Hepatocyte (in vitro differentiated cells): ENCODE results near the gene CHRNA7. TPM values are rescaled to one million over a fixed set of nuclear protein-coding genes. Genes with fewer than 3 reads are reported as not detected.

ENCODE experiments used
- DNase-seq: peaks from one replicate; pipeline ENCODE4 v3.0.0-alpha.2; 2016; ENCODE audit warnings: low spot score
- H2AFZ ChIP-seq: fragments of 200-600 bp; sonication (generic); 2 replicates; pipeline ENCODE4 v1.6.0; 2016; ENCODE audit warnings: antibody characterized with exemption, mild to moderate bottlenecking
- H3K27ac ChIP-seq: fragments of 200-600 bp; sonication (generic); 2 replicates; pipeline ENCODE4 v1.5.1; 2016; ENCODE audit warnings: mild to moderate bottlenecking
- H3K27me3 ChIP-seq: fragments of 200-600 bp; sonication (generic); 2 replicates; pipeline ENCODE4 v1.6.1; 2016
- H3K36me3 ChIP-seq: fragments of 200-600 bp; sonication (generic); replicated peaks from 2 replicates; pipeline ENCODE4 v1.5.1; 2016; ENCODE audit warnings: low read depth; ENCODE audit not compliant: insufficient read depth
- H3K4me1 ChIP-seq: fragments of 200-600 bp; sonication (generic); 2 replicates; pipeline ENCODE4 v1.5.1; 2016; ENCODE audit warnings: mild to moderate bottlenecking, moderate library complexity; ENCODE audit not compliant: insufficient read depth
- H3K4me2 ChIP-seq: fragments of 200-600 bp; sonication (generic); 2 replicates; pipeline ENCODE4 v1.6.0; 2016
- H3K4me3 ChIP-seq: fragments of 200-600 bp; sonication (generic); 2 replicates; pipeline ENCODE4 v1.5.1; 2016; ENCODE audit warnings: mild to moderate bottlenecking
- H3K79me2 ChIP-seq: fragments of 200-600 bp; sonication (generic); 2 replicates; pipeline ENCODE4 v1.6.0; 2017; ENCODE audit warnings: mild to moderate bottlenecking
- H3K9me2 ChIP-seq: fragments of 200-600 bp; sonication (generic); replicated peaks from 2 replicates; pipeline ENCODE4 v1.6.0; 2017; ENCODE audit warnings: mild to moderate bottlenecking; ENCODE audit not compliant: insufficient read depth
- H3K9me3 ChIP-seq: fragments of 200-600 bp; sonication (generic); 2 replicates; pipeline ENCODE4 v1.5.1; 2016; ENCODE audit warnings: low read depth, mild to moderate bottlenecking
- H4K20me1 ChIP-seq: fragments of 200-600 bp; sonication (generic); 2 replicates; pipeline ENCODE4 v1.6.0; 2016; ENCODE audit warnings: mild to moderate bottlenecking; ENCODE audit not compliant: insufficient read depth, poor library complexity, severe bottlenecking
- CTCF ChIP-seq: fragments of 200-600 bp; sonication (generic); IDR thresholded peaks from 2 replicates; pipeline ENCODE4 v1.5.1; 2016; ENCODE audit warnings: antibody characterized with exemption, mild to moderate bottlenecking; ENCODE audit not compliant: poor library complexity
- EZH2 ChIP-seq: fragments of 200-600 bp; sonication (generic); IDR thresholded peaks from 2 replicates; pipeline ENCODE4 v1.6.1; 2016; ENCODE audit warnings: antibody characterized with exemption, mild to moderate bottlenecking, borderline replicate concordance
- EZH2phosphoT487 ChIP-seq: fragments of 200-600 bp; sonication (generic); IDR thresholded peaks from one replicate; pipeline ENCODE4 v1.6.1; 2018; ENCODE audit warnings: antibody characterized with exemption, mild to moderate bottlenecking, low read depth, moderate library complexity; ENCODE audit not compliant: unreplicated experiment, severe bottlenecking
- WGBS: methylation state at CpG from one replicate; pipeline ENCODE4 v1.1.6; 2016; ENCODE audit warnings: low lambda C conversion rate; ENCODE audit errors: missing lambda C conversion rate; 5-methylcytosine and 5-hydroxymethylcytosine counted together
- polyA plus RNA-seq: library from polyadenylated mRNA; unstranded; fragments of >200 nt; fragmentation: Nextera tagmentation; extraction: Ambion mirVana; gene quantifications from 2 replicates; pipeline ENCODE4 v1.2.1, GENCODE V29; 2016
- total RNA-seq: library from RNA; depleted of rRNA; stranded (reverse); fragments of >200 nt; gene quantifications from 2 replicates; pipeline ENCODE4 v1.2.3, GENCODE V29; 2014

Gene CHRNA7
- total and polyA plus RNA-seq, 2 experiments from 2014 or later: 3.0 to 4.0 TPM

DNA sequence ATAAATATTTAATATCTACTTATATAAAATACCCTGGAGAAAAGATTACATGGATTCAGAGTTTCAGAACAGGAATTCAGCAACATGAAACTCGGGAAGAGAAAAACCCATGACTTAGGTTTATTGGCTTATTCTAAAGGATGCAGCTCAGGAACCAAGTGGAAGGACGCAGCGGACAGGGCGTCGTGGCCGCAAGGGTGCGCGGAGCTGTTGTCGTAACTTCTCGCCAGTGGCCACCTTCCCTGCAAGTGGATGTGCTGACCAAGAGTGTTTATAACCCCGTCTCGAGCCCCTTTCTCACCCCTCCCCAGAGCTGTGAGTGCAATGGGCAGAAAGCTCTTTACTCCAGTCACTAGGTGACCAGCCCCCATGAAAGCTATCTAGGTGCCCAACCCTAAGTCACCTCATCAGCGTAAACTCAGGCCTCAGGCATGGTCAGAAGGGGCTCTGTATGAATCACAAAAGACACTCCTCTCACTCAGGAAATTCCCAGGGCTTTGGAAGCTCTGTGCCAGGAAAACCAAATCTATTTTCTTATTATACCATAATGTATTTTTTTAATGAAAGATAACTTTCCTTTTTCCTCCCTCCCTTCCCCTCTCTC lies 77.3 kb downstream of the CHRNA7 start:
- TF ChIP-seq EZH2 (no peak), CTCF (no peak), EZH2phosphoT487 (no peak)
- Histone ChIP-seq H2AFZ (no peak overlapping the region), H3K27ac (no peak overlapping the region), H3K27me3 (no peaks in the 10 kb centered on the region), H3K4me3 (no peak overlapping the region), H3K4me2 (no peak overlapping the region), H3K4me1 (no peaks in the 10 kb centered on the region), H3K79me2 (no peaks in the 10 kb centered on the region), H4K20me1 (no peaks in the 10 kb centered on the region), H3K9me2 (no peaks in the 10 kb centered on the region), H3K9me3 (no peaks in the 10 kb centered on the region), H3K36me3 (no peaks in the 10 kb centered on the region)
- DNase-seq: no peak
- WGBS: 94% methylated on average over 13 of the region's 13 CpGs

DNA sequence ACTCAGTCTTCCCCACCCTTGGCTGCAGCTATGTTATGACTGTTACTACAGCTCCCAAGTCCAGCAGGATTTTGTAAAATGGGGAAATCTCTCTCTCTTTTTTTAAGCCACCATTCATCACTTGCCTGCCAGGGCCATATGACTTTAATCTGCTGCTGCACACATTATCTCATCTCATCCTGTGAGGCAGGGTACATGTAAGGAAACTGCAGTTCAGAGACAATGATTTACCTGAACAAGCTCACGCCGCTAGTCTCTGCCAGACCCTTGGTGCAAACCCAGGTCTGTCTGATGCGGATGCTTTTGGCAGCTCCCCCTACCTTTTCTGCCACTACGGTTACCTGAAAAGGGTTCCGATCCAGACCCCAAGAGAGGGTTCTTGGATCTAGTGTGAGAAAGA lies 78.3 kb downstream of the CHRNA7 start:
- Histone ChIP-seq H4K20me1 (no peaks in the 10 kb centered on the region), H3K9me3 (no peaks in the 10 kb centered on the region), H2AFZ (no peak overlapping the region), H3K27me3 (no peaks in the 10 kb centered on the region), H3K36me3 (no peaks in the 10 kb centered on the region), H3K79me2 (no peaks in the 10 kb centered on the region), H3K4me3 (no peak overlapping the region), H3K4me2 (no peak overlapping the region), H3K4me1 (no peaks in the 10 kb centered on the region), H3K27ac (no peak overlapping the region), H3K9me2 (no peaks in the 10 kb centered on the region)
- no peak for DNase-seq
- 92% methylated on average over 5 of the region's 5 CpGs for WGBS
- TF ChIP-seq EZH2: no peak
- TF ChIP-seq EZH2phosphoT487: no peak

DNA sequence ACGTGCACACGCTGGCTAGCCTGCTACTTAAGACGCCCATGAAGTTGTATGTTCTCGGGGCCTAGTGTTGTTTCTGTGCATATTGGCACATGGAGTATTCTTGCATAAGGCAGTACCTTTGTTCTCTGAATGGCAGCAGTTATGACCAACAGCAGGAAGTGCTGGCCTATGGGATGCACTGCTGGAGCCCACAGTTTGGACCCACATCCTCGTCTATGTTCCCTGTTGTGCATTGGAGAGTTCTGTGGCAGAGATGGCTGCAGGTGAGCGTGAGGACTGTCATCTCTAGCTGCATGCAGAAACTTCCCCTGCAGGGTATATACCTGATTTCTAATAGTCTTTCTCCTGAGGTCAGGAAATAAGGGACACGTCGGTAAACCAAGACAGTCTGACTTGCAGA lies 81.8 kb downstream of the CHRNA7 start:
- 85% methylated on average over 8 of the region's 8 CpGs for WGBS
- H3K79me2 ChIP-seq: no peaks in the 10 kb centered on the region
- no peak overlapping the region for H3K4me3 ChIP-seq
- no peaks in the 10 kb centered on the region for H3K4me1 ChIP-seq
- TF ChIP-seq CTCF (no peak), EZH2 (no peak), EZH2phosphoT487 (no peak)
- DNase-seq: no peak
- no peak overlapping the region for H3K4me2 ChIP-seq
- H3K36me3 ChIP-seq: no peaks in the 10 kb centered on the region
- no peak overlapping the region for H3K27ac ChIP-seq
- no peak overlapping the region for H2AFZ ChIP-seq
- no peaks in the 10 kb centered on the region for H3K9me2 ChIP-seq
- no peaks in the 10 kb centered on the region for H3K9me3 ChIP-seq
- no peaks in the 10 kb centered on the region for H3K27me3 ChIP-seq
- no peaks in the 10 kb centered on the region for H4K20me1 ChIP-seq

DNA sequence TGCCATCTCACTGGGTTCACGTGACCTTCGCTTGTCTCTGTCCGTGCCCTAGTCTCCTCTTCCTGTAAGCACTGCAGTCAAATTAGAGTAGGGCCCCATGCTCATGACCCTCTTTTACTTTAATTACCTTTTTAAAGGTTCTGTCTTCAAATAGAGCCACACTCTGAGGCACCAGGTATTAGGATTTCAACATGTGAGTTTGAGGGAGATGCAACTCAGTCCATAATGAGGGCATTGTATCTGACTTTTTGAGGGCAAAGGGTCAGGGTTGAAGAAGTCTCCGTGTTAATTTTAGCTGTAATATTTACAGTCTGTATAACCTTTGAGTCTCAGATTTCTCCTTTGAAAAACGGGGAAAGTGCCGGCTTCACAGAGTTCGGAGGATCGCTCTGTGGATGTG lies 82.9 kb downstream of the CHRNA7 start:
- Histone ChIP-seq H3K4me1 (no peaks in the 10 kb centered on the region), H3K27ac (no peak overlapping the region), H3K9me2 (no peaks in the 10 kb centered on the region), H3K9me3 (no peaks in the 10 kb centered on the region), H3K4me3 (no peak overlapping the region), H3K36me3 (no peaks in the 10 kb centered on the region), H4K20me1 (no peaks in the 10 kb centered on the region), H3K79me2 (no peaks in the 10 kb centered on the region), H3K27me3 (no peaks in the 10 kb centered on the region), H3K4me2 (no peak overlapping the region), H2AFZ (no peak overlapping the region)
- TF ChIP-seq CTCF (no peak), EZH2 (no peak), EZH2phosphoT487 (no peak)
- 70% methylated on average over 8 of the region's 8 CpGs for WGBS
- DNase-seq: no peak
